Mammary epithelial cell (primary cell): ENCODE data around the gene APOOL.

Experiments used
- EZH2 ChIP-seq: IDR thresholded peaks from 2 replicates; pipeline ENCODE4 v1.6.1; 2012; ENCODE audit warnings: low read length, inconsistent platforms, borderline replicate concordance
- TF ChIP-seq, protein P1 (sequence below), 2 donors: IDR thresholded peaks in 1 of 2; conservative IDR thresholded peaks in 1 of 2; 2 replicates each; pipeline ENCODE4 v1.5.1; 2011 to 2012; ENCODE audit warnings: inconsistent platforms in 2 of 2, low read length in 2 of 2, mild to moderate bottlenecking in 2 of 2, control low read depth in 1 of 2, low read depth in 1 of 2; ENCODE audit not compliant: insufficient read depth in 1 of 2; ENCODE audit errors: extremely low read depth in 1 of 2

- TF ChIP-seq, protein P1, sequence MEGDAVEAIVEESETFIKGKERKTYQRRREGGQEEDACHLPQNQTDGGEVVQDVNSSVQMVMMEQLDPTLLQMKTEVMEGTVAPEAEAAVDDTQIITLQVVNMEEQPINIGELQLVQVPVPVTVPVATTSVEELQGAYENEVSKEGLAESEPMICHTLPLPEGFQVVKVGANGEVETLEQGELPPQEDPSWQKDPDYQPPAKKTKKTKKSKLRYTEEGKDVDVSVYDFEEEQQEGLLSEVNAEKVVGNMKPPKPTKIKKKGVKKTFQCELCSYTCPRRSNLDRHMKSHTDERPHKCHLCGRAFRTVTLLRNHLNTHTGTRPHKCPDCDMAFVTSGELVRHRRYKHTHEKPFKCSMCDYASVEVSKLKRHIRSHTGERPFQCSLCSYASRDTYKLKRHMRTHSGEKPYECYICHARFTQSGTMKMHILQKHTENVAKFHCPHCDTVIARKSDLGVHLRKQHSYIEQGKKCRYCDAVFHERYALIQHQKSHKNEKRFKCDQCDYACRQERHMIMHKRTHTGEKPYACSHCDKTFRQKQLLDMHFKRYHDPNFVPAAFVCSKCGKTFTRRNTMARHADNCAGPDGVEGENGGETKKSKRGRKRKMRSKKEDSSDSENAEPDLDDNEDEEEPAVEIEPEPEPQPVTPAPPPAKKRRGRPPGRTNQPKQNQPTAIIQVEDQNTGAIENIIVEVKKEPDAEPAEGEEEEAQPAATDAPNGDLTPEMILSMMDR (conservative IDR thresholded peaks at IDR 0.05 in 1 of 2, IDR thresholded peaks at IDR 0.05 in 1 of 2; ENCODE audit: extremely low read depth in 1 of 2, insufficient read depth in 1 of 2, low read depth in 1 of 2, low read length in 2 of 2) = no peak
- no peak for TF ChIP-seq EZH2
Measured at GRCh38 chrX:85115252-85115651, 111.6 kb downstream of the APOOL start.
